Gastrocnemius medialis (tissue), 4 donors: ENCODE measurements around the gene ZNF318. TPM values are rescaled to one million over a fixed set of nuclear protein-coding genes. Genes with fewer than 3 reads are reported as not detected.

ENCODE experiments used
- ATAC-seq, 2 donors: fragments of 150-250 bp; one replicate each; pipeline ENCODE4 v1.9.1; 2016
- DNase-seq, 2 donors: peaks; one replicate each; pipeline ENCODE4 v3.0.0-alpha.2; 2019
- H3K27ac ChIP-seq, 4 donors: fragments of 200-600 bp; sonication (generic); 1 replicate in 1 of 4; 2 replicates in 3 of 4; pipeline ENCODE4 v1.5.1; 2016 to 2018; ENCODE audit warnings: mild to moderate bottlenecking in 2 of 4, moderate library complexity in 1 of 4
- H3K27me3 ChIP-seq, 3 donors: fragments of 200-600 bp; sonication (generic) in 2 of 3; 1 replicate in 1 of 3; 2 replicates in 2 of 3; pipeline versions ENCODE4 v1.5.1 to v1.6.0; 2016 to 2019; ENCODE audit warnings: mild to moderate bottlenecking in 1 of 3, moderate library complexity in 1 of 3
- H3K36me3 ChIP-seq, 2 donors: fragments of 200-600 bp; sonication (generic) in 1 of 2; one replicate each; pipeline ENCODE4 v1.5.1; 2017 to 2018
- H3K4me1 ChIP-seq, 2 donors: fragments of 200-600 bp; sonication (generic) in 1 of 2; one replicate each; pipeline ENCODE4 v1.5.1; 2016 to 2017; ENCODE audit warnings: mild to moderate bottlenecking in 2 of 2
- H3K4me3 ChIP-seq, 4 donors: fragments of 200-600 bp; sonication (generic) in 3 of 4; 1 replicate in 1 of 4; 2 replicates in 3 of 4; pipeline ENCODE4 v1.5.1; 2016 to 2019; ENCODE audit warnings: mild to moderate bottlenecking in 2 of 4
- H3K9me3 ChIP-seq, 3 donors: fragments of 200-600 bp; sonication (generic) in 2 of 3; 1 replicate in 1 of 3; 2 replicates in 2 of 3; pipeline ENCODE4 v1.5.1; 2016 to 2019
- CTCF ChIP-seq, 5 experiments: fragments of 450-650 bp in 3 of 5; fragments of 200-600 bp in 2 of 5; sonication (generic) in 2 of 5; IDR thresholded peaks in 4 of 5; conservative IDR thresholded peaks in 1 of 5; 1 replicate in 4 of 5; 2 replicates in 1 of 5; pipeline ENCODE4 v1.5.1; 2016 to 2019; ENCODE audit warnings: antibody characterized with exemption in 5 of 5, mild to moderate bottlenecking in 3 of 5, moderate library complexity in 3 of 5
- POLR2A ChIP-seq, 2 donors: fragments of 450-650 bp; IDR thresholded peaks; one replicate each; pipeline ENCODE4 v1.6.1; 2017; ENCODE audit warnings: antibody characterized with exemption in 2 of 2, mild to moderate bottlenecking in 2 of 2, moderate library complexity in 2 of 2
- in situ Hi-C, 4 donors: fragments of 200-750 bp; cut with MboI; loops; one replicate each; pipeline versions ENCODE4 v1.15.0 to v1.8.0; 2017; ENCODE audit warnings: low sequenced_read_pairs in 4 of 4
- intact Hi-C: fragments of 100-400 bp; cut with DNase I; formaldehyde crosslinking; loops from one replicate; pipeline ENCODE4 v1.15.1; 2023; ENCODE audit warnings: low total_unique reads
- total RNA-seq, 4 donors: library from RNA; depleted of rRNA; stranded (reverse); fragments of >200 nt; gene quantifications; one replicate each; pipeline versions ENCODE4 v1.1.0 to v1.2.3, GENCODE V29; 2016

The ZNF318 gene
- total RNA-seq, 4 donors from 2014 or later, result 9.9 to 13.8 (median 12.4) TPM

- H3K27ac ChIP-seq, result no peak overlapping the region
- peaks cover 6 to 9% of the 10 kb centered on the region in 2 donors for H3K4me1 ChIP-seq
- H3K9me3 ChIP-seq, result no peaks in the 10 kb centered on the region
- no peaks in the 10 kb centered on the region for H3K27me3 ChIP-seq
- TF ChIP-seq CTCF (IDR thresholded peaks at IDR 0.05 in 4 of 5, conservative IDR thresholded peaks at IDR 0.05 in 1 of 5) (peak in 4 of 5 experiments; percentile 22 to 42 (median 30)), POLR2A (IDR thresholded peaks at IDR 0.05) (no peak)
- H3K36me3 ChIP-seq, result peaks cover 0 to 26% of the 10 kb centered on the region in 2 donors
- DNase-seq (no peak), ATAC-seq (peak in 1 of 2 donors; percentile 69)
- intact Hi-C loops, result loop anchor here (10.0 kb wide), 1 partner anchor 430 kb away; no protein-coding TSS in a partner anchor
- no peak overlapping the region for H3K4me3 ChIP-seq
- in situ Hi-C loops, result loop anchor here in 1 of 4 donors (25.0 kb wide), 1 partner anchor 422 kb away; the partner anchor contains the start of gene PTCRA
Measured at GRCh38 chr6:43334466-43335095, 34.9 kb downstream of the ZNF318 start.

GRCh38 chr6:43331891-43332290, 37.6 kb downstream of the ZNF318 start:
- H3K4me1 ChIP-seq, result peaks cover 6 to 9% of the 10 kb centered on the region in 2 donors
- intact Hi-C loops, result loop anchor here (10.0 kb wide), 1 partner anchor 427 kb away; no protein-coding TSS in a partner anchor
- H3K36me3 ChIP-seq, result peaks cover 0 to under 1% of the 10 kb centered on the region in 2 donors
- H3K27ac ChIP-seq, result no peak overlapping the region
- no peaks in the 10 kb centered on the region for H3K27me3 ChIP-seq
- H3K4me3 ChIP-seq, result no peak overlapping the region
- ATAC-seq, result no peak
- no peaks in the 10 kb centered on the region for H3K9me3 ChIP-seq
- in situ Hi-C loops, result loop anchor here in 1 of 4 donors (25.0 kb wide), 1 partner anchor 420 kb away; the partner anchor contains the start of gene PTCRA
- TF ChIP-seq POLR2A (IDR thresholded peaks at IDR 0.05), result no peak
- TF ChIP-seq CTCF (IDR thresholded peaks at IDR 0.05 in 4 of 5, conservative IDR thresholded peaks at IDR 0.05 in 1 of 5), result no peak
- DNase-seq, result no peak

- no peak for ATAC-seq
- in situ Hi-C loops, result loop anchor here in 1 of 4 donors (25.0 kb wide), 1 partner anchor 419 kb away; the partner anchor contains the start of gene PTCRA
- Histone ChIP-seq H3K36me3 (no peaks in the 10 kb centered on the region), H3K9me3 (no peaks in the 10 kb centered on the region), H3K27me3 (no peaks in the 10 kb centered on the region), H3K4me3 (no peak overlapping the region), H3K4me1 (peaks cover 6 to 9% of the 10 kb centered on the region in 2 donors), H3K27ac (no peak overlapping the region)
- intact Hi-C loops, result loop anchor here (10.0 kb wide), 1 partner anchor 427 kb away; no protein-coding TSS in a partner anchor
- no peak for DNase-seq
- no peak for TF ChIP-seq POLR2A (IDR thresholded peaks at IDR 0.05)
- no peak for TF ChIP-seq CTCF (IDR thresholded peaks at IDR 0.05 in 4 of 5, conservative IDR thresholded peaks at IDR 0.05 in 1 of 5)
Measured at GRCh38 chr6:43331470-43331869, 38.0 kb downstream of the ZNF318 start.

GRCh38 chr6:43328528-43328927, 40.9 kb downstream of the ZNF318 start:
- DNase-seq (no peak), ATAC-seq (no peak)
- Histone ChIP-seq H3K27ac (no peak overlapping the region), H3K9me3 (no peaks in the 10 kb centered on the region), H3K36me3 (no peaks in the 10 kb centered on the region), H3K4me3 (no peak overlapping the region), H3K27me3 (no peaks in the 10 kb centered on the region), H3K4me1 (no peaks in the 10 kb centered on the region)
- in situ Hi-C loops, result loop anchor here in 1 of 4 donors (25.0 kb wide), 1 partner anchor 416 kb away; the partner anchor contains the start of gene PTCRA
- no peak for TF ChIP-seq POLR2A (IDR thresholded peaks at IDR 0.05)
- TF ChIP-seq CTCF (IDR thresholded peaks at IDR 0.05 in 4 of 5, conservative IDR thresholded peaks at IDR 0.05 in 1 of 5), result no peak
- intact Hi-C loops, result no loop called here
